HCT116 (cell line): ENCODE data around the gene DNAH9.

Experiments used
- CTCF ChIP-seq, 3 experiments: fragments of 200-600 bp in 1 of 3; sonication (generic) in 1 of 3; IDR thresholded peaks in 2 of 3; conservative IDR thresholded peaks in 1 of 3; 2 replicates each; pipeline ENCODE4 v1.5.1; 2012 to 2017; ENCODE audit warnings: low read depth in 2 of 3, low read length in 2 of 3, antibody characterized with exemption in 1 of 3, borderline replicate concordance in 1 of 3, control low read depth in 1 of 3, mild to moderate bottlenecking in 1 of 3, mixed read lengths in 1 of 3, mixed run types in 1 of 3, moderate library complexity in 1 of 3; ENCODE audit not compliant: insufficient read depth in 1 of 3
- POLR2AphosphoS5 ChIP-seq: IDR thresholded peaks from 2 replicates; pipeline ENCODE4 v1.6.1; 2011; ENCODE audit warnings: mild to moderate bottlenecking, low read depth, low read length, moderate library complexity

DNA sequence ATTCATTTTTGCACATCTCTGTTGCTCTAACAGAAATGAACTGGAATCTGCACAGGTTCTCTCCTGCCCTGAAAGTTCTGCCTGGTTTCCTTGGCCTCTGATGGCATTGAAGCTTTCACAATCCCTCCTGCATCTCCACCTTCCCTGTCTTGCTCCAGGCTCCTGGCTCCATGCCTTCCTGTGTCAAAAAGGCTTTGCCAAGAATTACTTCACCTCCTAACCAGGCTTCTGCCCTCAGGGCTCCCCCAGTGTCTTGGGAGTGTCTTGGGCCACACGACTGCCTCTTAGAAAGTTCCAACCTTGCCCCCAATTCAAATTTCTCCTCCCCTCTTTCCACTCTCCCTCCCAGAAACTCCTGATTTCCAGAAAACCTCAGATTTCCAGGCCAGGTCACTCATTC lies 37.0 kb upstream of the DNAH9 start:
- TF ChIP-seq CTCF (IDR thresholded peaks at IDR 0.05 in 2 of 3, conservative IDR thresholded peaks at IDR 0.05 in 1 of 3; ENCODE audit: borderline replicate concordance in 1 of 3, insufficient read depth in 1 of 3, low read depth in 2 of 3, low read length in 2 of 3) (no peak), POLR2AphosphoS5 (no peak)
